Amniotic stem cell (primary cell): ENCODE measurements around the gene MSRB1.
A peak's percentile ranks its signal among the peaks of the same experiment; 100 is the strongest.
"Not testable (repeated sequence)": the region's sequence is repeated elsewhere in the genome, so short reads cannot be mapped to it uniquely, and the experiment has no call there.

Source experiments
- DNase-seq: peaks from one replicate; lab custom pipeline; 2025; lab: John Stamatoyannopoulos, UW

MSRB1 gene

GRCh38 chr16:1978476-1979120 is 35.6 kb upstream of the MSRB1 start:
- no peak for DNase-seq

- no peak for DNase-seq
Observed at GRCh38 chr16:1977875-1978268, 34.9 kb upstream of the MSRB1 start.

DNA sequence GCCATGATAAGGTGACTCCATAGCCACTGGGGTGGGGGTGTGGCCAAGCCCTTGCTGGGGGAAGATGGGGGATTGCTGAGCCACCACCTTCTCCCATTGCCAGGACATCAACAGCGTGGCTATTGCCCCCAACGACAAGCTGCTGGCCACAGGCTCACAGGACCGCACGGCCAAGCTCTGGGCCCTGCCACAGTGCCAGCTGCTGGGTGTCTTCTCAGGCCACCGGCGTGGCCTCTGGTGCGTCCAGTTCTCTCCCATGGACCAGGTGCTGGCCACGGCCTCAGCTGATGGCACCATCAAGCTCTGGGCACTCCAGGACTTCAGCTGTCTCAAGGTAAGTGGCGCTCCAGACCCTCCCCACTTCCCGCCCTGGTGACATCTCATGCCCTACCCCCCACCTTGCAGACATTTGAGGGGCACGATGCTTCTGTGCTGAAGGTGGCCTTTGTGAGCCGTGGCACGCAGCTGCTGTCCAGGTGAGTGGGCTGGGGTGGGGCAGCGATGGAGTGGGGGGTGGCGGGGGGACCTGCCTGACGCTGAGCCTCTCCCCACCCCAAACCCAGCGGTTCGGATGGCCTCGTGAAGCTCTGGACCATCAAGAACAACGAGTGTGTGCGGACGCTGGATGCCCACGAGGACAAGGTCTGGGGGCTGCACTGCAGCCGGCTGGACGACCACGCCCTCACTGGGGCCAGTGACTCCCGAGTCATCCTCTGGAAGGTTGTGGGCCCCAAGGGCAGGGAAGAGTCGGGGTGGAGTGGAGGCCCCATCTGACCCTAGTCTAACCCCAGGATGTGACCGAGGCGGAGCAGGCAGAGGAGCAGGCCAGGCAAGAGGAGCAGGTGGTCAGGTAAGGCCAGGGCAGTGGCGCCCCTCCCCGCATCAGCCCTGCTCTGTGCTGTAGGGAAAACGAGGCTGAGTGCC is 34.2 kb upstream of the MSRB1 start:
- DNase-seq: no peak

- DNase-seq: no peak
Observed at GRCh38 chr16:1976216-1976520, 33.2 kb upstream of the MSRB1 start.

- no peak for DNase-seq
Observed at GRCh38 chr16:1975432-1976215, 32.6 kb upstream of the MSRB1 start.

DNA sequence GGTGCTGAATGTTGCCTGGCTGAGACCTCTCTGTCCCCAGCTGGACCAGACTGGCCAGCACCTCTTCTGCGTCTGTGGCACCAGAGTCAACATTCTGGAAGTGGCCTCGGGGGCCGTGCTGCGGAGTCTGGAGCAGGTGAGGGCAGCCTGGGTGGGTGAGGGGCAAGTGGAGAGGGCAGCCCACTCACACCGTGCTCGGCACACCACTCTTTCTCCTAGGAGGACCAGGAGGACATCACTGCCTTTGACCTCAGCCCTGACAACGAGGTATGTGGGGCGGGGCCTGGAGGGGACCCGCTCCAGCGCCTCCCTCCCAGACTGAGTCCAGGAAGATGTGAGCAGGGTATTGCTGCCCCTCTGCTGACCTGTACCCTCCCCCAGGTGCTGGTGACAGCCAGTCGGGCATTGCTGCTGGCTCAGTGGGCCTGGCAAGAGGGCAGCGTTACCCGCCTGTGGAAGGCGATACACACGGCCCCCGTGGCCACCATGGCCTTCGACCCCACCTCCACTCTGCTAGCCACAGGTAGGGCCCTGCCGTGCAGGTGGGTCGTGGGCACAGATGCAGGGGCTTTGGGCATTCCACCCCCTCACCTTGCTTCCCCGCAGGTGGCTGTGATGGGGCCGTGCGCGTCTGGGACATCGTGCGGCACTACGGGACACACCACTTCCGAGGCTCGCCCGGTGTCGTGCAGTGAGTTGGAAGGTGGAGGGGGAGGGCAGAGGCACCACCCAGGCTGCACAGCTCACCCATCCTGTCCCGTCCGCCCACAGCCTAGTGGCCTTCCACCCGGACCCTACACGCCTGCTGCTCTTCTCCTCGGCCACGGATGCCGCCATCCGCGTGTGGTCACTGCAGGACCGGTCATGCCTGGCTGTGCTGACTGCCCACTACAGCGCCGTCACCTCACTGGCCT is 31.4 kb upstream of the MSRB1 start:
- no peak for DNase-seq

DNA sequence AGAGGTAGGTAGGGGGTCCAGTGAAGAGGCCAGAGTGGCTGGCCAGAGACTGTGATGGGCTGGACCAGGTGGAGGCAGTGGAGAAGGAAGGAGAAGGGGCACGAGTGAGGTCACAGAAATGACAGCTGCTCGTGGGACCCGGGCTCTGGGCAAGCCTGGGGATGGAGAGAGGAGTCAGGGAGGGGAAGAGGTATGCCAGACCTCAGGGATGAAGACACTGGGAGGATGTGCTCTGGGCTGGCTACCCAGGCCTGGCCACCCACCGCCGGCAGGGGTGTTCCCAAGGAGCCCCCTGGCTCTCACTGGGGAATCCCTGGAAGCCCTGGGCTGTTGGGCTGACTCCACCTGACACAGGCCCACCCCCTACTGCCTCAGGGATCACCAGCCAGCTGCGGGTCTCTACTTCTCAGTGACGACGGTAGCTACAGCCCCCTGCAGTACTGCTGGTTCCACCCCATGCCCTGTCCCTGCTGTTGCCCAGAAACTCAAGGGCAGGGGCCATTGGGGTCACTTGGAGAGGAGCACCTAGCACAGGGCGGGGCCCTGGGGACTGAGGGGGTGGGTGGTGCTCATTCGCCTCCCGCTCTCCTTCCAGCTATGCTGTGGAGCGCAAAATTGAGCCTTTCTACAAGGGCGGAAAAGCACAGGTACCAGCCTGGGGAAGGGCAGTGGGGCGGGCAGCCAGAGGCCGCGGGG is 30.6 kb upstream of the MSRB1 start:
- no peak for DNase-seq

DNA sequence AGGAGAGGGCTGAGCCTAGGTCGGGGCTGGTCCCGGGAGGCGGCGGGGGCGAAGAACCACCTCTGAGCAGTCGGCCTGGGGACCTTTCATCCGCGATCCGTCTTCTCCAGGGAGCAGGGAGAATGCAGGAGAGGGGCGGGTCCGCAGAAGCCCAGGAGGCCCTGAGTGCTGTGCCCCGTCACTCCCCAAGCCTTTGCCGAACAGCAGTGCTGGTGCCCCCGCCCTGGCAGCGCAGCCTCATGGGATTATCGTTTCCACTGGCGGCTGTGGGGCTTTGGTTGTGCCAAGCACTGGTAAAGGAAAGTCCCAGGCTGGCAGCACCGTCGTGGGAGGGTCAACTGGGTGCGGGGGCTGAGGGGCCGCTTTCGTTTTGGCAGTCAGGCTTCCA is 29.5 kb upstream of the MSRB1 start:
- DNase-seq: no peak

DNA sequence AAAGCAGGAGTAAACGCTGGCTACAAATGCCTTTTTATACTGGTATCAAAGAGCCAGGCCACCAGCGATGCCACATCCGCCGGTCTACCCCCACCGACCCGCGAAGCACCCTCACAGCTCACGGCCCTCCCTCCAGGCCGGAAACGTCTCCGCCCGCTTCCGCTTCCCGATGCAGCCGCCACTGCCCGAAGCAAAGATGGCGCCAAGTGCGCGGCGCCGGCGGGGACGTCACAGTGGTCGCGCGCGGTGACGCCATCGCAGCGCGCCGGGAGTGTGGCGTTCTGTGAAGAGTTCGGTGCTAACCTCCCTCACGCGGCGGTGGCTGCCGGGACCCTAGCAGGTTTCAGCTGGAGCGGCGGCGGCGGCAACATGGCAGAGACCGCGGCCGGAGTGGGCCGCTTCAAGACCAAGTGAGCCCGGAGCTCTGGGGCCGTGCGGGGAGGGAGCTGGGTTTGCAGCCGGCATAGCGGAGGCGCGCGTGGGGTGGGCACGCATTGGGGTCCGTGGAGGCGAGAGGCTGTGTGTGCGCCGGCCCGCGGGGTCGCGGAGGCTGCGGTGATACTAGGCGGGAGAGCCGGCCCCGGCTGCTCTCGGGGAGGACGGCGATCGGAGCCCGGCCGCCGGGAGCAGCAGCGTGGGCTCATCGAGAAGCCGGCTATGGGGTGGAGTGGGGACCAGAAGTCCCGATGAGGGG is 28.9 kb upstream of the MSRB1 start, which contains the start of gene TBL3:
TSS of gene TBL3 (plus strand) at position 258 of the 694 bp plus-strand sequence. CDS start at position 370, 112 bp downstream.
- peak; percentile 82 for DNase-seq

- DNase-seq: no peak
Observed at GRCh38 chr16:1968146-1968953, 25.4 kb upstream of the MSRB1 start.

GRCh38 chr16:1966460-1966859 is 23.5 kb upstream of the MSRB1 start, which contains the start of gene RNF151:
Gene RNF151, plus strand, starts transcription at chr16:1966856. Its CDS starts 26 bp downstream, at chr16:1966882.
- no peak for DNase-seq

DNA sequence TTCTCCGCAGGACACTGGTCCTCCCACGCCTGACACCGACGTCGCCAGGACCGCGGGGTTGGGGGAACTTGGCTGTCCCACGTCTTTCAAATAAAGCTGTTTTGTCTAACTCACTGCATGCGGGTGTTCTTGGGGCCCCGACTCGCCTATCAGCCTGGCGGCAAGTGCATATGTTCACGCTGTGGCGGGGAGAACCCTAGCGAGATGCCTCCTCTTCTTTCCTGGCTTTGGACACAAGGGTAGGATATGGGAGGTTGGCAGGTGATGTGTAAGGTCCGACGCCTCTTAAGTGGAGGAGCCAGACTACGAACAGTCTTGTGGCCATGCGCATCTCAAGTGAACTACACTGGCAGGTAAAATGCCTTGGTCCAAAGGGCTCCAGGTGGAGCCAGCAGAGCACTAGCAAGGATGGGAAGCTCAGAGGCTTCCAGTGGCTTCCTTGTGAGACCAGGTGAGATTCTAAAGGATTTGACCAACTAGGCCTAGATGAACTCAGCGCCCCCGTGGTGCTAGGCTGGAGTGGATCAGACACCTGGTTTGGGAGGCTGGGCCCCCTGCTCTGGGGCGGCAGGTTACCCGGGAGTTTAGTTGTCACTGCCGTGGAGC is 22.5 kb upstream of the MSRB1 start:
- DNase-seq: no peak

DNA sequence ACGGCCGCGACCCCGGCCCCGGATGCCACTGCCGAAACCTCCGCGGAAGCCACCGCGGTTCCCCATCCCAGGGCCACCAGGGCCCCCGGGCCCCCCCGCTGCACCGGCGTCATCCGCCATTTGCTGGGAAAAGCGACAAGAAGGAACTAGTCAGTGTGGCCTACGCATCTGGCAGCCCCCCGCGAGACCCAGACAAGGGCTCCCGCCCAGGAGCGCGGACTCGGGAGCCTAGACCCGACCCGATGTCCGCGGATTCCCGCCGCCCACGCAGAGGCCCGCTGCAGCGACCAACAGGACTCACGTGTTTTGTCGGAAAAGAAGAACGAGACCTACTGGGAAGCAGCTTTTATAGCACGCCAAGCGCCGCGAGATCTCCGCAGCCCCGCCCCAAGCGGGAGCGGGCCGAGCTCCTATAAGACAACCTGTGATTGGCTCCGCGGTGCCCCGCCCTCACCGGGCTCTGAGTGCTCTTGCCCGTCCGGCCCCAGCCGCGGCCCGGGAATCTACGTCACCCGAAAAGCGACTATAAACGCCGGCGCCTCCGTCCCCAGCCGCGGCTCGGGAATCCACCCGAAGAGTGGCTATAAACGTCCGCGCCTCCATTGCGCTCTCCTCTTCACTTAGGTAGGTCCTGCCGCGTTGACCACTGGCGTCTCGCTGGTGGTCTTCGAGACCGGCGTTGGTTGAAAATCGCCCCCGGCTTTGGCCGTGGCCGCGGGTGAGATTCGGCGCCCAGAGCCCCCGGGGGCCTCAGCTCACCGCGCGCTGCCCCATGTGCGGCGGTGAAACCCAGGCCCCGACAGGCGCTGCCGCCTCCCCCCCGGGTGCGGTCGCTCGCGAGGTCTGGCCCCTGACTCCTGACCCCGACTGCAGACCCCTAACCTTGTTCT is 21.8 kb upstream of the MSRB1 start, which contains the start of gene RPS2:
TSS of gene RPS2 (minus strand) at position 321 of the 890 bp plus-strand sequence. CDS start at position 120, 201 bp downstream.
- peak; percentile 96 for DNase-seq

DNA sequence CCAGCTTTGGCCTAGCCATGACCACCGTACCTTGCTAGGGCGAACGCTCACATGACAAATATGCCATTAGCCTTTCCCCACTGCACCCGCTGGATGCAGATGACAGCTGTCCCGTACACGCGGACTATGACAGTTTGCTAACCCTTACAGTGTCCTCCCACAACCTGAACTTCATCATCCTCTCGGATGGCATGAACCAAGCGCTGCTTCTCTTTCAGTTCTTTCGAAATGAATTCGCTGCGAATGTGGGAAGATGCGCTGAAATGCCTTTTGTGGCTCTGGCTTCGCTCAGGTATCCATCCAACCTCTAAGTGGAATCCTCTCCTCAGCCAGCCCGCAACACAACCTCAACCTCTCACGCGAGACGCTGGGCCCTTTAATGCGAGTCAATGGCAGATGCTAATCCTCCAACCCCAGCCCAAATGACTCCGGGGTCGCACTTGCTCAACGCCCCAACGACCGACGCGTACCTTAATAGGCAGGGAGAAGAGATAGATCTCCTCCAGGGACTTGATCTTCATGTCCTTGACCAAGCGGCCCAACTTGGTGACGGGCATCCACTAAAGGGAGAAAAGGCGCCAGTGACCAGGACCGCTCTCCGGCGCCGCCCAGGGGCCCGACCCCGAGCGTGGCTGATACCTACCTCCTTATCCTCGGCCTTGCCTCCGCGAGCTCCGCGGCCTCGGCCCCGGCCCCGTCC is 21.0 kb upstream of the MSRB1 start:
- DNase-seq: no peak

- DNase-seq: not testable (repeated sequence)
Observed at GRCh38 chr16:1962161-1963153, 19.5 kb upstream of the MSRB1 start.

GRCh38 chr16:1961651-1962067 is 18.7 kb upstream of the MSRB1 start:
- no peak for DNase-seq
